CD4-positive, alpha-beta T cell treated with Interferon gamma for 1 hour (primary cell): ENCODE results near the gene PFN3.

Source experiments
- DNase-seq: peaks from one replicate; pipeline ENCODE4 v3.0.0-alpha.2; 2020

Gene PFN3

GRCh38 chr5:177399997-177400868 is at the start of gene PFN3:
TSS of gene PFN3 (minus strand) at chr5:177400661. CDS start at chr5:177400576, 85 bp downstream.
- DNase-seq: no peak

DNA sequence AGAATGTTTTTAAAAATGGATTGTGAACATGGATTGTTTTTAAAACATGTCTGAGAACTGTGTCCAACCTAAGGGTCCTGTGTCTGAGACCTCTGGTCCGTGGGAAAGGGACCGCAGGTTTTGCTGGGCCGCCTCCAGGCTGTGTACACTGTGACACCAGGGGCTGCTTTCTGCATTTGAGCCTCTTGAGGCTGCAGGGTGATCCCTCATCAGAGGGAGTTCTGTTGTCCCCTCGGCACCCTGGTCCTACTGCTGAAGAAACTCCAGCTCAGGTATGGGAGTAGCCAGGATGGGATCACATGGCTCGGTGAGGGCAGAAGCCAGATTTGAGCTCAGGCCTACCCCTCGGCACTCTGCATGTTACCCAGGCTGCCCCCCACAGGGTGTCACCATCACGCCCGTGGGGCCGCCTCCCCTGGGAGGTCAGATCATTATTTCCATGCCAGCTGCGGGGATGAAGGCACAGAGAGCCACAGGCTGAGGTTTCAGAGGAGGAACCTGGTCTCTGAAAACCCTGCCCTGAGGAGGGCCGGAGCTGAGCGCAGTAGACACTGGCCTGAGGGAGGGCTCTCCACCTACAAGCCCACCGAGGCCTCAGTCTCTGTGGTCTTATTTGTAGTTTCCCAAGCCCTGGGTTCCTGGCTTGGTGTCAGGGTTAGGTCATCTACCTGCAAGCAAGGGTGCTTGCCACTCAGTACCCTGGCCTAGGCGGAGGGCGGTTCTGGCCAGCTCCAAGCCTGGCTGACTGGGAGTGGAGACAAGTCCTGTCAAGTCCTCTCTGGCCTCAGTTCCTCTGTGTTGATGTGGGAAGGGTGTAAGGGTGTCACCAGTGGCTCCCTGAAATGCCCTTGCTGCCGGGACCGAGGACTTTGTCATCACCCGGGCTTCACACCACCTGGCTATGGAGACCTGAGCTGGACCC is 48.9 kb upstream of the PFN3 start:
- no peak for DNase-seq

DNA sequence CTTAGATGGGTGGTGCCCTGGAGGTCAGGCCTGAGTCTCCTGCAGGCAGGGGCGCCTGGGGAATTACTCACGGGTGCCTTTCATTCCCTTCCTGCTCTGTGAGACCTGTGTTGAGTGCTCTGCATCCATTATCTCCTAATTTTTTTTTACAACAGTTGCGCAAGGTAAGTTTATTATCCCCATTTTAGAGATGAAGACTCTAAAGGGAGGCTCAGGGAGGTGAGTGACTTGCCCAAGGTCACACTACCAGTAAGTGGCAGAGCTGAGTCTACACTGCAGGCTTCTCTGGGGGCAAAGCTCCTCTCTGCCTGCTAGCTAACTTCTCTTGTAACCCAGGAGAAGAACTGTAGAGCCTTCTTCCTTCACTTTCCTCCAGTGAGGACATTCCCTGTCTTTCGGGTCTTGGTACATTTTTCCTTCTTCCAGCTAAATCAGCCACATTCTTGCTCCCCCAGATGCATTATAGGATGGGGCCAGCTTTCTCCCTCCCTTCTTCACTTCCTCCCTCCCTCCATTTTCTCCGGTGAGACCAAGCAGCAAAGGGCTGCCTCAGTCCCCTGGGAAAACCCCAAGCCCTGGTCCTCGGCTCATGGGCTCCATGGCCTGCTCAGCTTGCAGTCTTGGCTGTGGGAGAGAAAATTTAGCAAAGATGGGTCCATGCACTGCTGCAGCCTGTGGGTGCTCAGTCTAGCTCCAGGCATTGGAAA is 47.9 kb upstream of the PFN3 start:
- no peak for DNase-seq

DNA sequence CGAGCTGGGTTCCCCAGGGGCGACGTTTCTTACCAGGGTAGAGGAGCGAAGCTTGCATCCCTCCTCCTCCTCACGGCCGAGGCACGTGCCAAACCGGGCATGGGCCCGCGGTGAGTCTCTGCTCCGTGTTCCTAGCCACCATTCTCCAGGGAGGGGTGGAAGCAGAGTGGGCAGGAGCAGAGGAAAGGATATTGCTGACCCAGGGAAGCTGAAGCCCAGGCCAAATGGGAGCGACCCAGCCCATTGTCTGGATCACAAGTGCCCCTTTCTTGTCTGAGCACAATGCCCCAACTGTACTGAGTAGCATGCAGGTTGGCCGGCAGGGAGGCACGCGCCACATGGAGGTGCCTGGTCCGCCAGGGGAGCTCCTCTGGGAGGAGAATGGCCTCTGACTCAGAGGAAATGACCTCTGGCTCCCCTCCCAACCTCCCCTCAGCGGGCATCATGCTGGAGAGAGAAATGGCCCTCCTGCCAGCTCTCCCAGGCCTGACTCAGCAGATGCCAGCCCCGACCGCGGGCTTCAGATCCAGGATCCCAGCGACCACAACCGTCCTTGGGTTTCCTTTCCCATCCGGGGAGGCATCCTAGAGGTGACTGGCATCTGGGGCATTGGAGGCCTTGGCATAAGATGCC is 47.3 kb upstream of the PFN3 start:
- DNase-seq: peak; percentile 34

DNA sequence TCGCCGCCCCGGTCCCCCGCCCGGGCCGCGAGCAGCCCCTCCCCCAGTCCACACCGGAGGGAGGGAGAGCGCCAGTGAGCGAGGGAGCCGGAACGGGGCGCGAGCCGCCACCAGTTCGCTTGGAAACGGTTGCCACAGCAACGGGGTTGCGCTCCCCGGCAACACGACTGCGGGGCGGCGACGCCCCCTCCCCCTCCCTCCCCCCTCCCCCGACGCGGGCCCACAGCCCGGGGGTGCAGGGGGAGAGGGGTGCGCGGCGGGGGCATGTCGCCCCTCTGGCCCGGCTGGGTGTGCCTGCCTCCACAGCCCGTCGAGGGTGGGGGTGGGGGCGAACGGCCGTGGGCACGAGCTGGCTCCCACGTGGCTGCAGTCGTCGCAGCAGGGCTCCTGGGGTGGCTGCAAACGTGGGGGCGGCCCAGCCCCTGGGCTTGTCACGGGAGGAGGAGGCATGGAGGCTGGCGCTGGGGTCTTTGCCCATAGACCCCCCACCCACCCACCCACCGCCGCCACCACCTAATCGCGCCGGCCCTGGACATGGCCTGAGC is 46.7 kb upstream of the PFN3 start:
- peak; percentile 84 for DNase-seq

- peak; percentile 77 for DNase-seq
These were observed 46.0 kb upstream of the PFN3 start, which contains the start of gene PRR7 for GRCh38 chr5:177446200-177447065. TSS of gene PRR7 (plus strand) at chr5:177446814. CDS start at chr5:177455068, 8,254 bp downstream.

DNA sequence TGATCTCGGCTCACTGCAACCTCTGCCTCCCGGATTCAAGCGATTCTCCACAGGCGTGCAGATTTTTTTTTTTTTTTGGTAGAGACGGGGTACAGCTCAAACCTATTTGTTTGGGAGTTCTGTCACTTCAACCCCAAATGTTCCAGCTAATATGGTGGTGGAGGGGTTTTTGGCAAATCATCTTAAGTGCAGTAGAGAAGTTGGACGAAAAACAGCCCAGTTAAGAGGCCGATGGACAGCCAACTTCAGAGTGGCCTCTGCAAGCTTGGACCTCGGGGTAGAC is 45.4 kb upstream of the PFN3 start:
- no peak for DNase-seq

GRCh38 chr5:177445052-177445916 is 44.8 kb upstream of the PFN3 start:
- no peak for DNase-seq

GRCh38 chr5:177444106-177445051 is 43.9 kb upstream of the PFN3 start:
- peak; percentile 25 for DNase-seq

GRCh38 chr5:177443144-177443983 is 42.9 kb upstream of the PFN3 start:
- DNase-seq: no peak

GRCh38 chr5:177442066-177442826 is 41.8 kb upstream of the PFN3 start:
- no peak for DNase-seq

DNA sequence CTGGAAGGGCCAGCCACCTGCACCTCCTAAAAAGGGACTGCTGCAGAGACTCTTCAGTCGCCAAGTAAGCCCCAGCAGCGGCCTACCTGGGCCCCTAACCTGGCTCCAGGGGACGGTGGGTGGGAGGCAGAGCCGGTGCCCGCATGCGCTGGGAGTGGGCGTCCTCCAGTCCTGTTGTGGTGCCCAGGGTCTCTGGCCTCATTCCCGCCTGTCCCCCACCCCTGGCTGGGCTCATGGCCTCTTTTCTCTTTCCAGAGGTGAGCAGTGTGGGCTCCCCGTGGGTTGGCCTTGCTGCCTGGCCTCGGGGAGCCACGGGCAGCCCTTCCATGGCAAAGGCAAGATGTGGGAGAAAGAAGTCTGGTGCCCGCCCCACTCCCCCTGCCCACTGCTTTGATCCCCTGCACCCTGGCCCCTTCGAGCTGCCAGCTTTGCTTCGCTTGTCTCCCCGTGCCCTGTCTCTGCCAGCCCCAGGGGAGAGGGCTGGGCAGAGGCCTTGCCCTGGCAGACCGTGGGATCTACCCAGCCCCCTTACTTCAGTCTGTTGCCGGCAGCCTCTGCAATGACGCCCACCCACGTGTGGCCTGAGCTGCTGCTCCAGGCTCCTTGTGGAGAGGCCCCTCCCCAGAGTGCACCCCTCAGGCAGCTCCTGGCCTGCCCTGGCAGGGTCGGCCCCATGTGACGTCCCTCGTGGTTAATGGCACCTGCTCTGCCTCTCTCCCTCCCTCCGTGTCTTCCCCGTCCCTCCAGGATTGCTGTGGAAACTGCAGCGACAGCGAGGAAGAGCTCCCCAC is 40.7 kb upstream of the PFN3 start:
- DNase-seq: no peak

GRCh38 chr5:177440211-177440989 is 39.9 kb upstream of the PFN3 start:
- peak; percentile 42 for DNase-seq

- no peak for DNase-seq
These were observed 39.1 kb upstream of the PFN3 start for GRCh38 chr5:177439518-177440053.

- DNase-seq: no peak
These were observed 38.0 kb upstream of the PFN3 start for GRCh38 chr5:177438468-177438867.
